AG20443 (cell line): ENCODE data around the gene CDKL1.
"Not testable (repeated sequence)": the region's sequence is repeated elsewhere in the genome, so short reads cannot be mapped to it uniquely, and the experiment has no call there.

ENCODE experiments used
- DNase-seq: peaks from one replicate; pipeline ENCODE4 v3.0.0; 2012; ENCODE audit warnings: low spot score, mixed read lengths

Gene CDKL1

DNA sequence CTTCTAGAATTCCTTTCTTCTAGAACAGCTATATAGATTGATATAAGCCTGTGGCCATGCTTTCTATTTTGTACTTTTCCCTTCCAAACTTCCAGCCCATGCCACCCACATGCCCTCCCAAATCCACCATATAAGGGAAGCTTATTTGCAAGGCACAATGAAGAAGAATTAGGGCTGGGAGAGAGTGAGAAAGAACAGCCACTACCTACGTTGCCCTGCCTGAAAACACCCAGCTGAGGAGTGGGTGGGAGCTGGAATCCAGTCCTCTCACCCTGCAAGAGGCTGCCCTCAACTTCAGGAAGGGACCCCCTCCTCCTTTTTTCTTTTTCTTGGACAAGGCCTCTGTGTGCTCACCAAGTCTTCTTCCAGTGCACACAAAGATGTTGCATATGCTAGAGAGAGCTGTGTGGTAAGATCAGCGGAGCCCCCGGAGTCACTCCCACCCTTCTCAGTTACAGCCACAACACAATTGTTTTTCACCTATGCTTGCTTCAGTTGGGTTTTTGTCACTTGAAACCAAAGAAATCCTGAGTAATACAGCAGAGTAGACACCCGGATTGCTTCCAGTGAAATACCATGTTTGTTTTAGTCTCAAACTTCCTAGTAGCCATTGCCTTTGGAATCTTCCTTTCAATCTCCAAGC lies 38.8 kb downstream of the CDKL1 start:
- no peak for DNase-seq

GRCh38 chr14:50357124-50357523 lies 39.6 kb downstream of the CDKL1 start:
- DNase-seq = no peak

DNA sequence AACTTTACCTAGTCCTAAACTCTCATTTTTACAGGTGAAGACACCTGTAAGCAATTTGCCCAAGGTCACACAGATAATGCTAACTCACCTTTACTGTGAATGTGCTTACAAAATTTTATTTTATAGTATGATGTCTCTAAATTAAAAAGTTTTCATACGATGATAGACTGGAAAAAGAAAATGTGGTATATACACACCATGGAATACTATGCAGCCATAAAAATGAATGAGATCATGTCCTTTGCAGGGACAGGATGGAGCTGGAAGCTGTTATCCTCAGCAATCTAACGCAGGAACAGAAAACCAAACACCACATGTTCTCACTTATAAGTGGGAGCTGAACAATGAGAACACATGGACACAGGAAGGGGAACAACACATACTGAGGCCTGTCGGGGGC lies 40.4 kb downstream of the CDKL1 start:
- not testable (repeated sequence) for DNase-seq

DNA sequence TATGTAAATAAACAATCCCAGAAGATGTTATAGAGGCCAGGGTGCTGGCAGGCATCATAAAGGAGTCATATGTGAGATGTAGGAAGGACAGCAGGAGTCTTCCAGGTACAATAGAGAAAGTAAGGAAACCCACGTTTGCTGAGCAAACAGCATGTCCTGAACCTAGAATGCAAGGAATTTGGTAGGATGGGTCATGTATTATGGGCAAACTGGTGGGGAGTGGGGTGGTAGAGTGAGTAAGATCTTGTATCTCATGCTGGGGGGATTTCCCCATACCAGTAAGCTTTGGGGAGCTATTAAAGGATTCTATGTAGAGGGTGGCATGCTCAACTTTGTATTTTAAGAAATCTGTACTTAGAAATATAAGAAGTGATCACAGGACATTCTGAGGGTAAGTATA lies 41.0 kb downstream of the CDKL1 start:
- no peak for DNase-seq

DNA sequence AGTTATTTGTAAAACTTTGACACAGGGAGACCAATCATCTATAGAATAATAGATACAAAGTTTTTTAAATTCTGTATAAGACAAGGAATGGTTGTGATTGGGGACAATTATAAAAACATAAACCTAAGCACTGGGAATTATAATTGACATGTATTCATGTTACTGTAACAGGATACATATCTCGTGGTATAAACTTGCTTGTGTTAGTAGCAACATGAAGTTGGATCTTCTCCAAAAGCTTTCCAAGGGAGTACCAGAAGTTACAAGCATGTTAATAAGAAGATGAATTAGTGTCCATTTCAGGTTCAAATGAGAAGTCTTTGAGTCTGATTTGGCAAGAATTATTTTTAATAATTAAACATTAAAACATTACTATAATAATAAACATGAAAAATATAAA lies 42.2 kb downstream of the CDKL1 start:
- DNase-seq = no peak

DNA sequence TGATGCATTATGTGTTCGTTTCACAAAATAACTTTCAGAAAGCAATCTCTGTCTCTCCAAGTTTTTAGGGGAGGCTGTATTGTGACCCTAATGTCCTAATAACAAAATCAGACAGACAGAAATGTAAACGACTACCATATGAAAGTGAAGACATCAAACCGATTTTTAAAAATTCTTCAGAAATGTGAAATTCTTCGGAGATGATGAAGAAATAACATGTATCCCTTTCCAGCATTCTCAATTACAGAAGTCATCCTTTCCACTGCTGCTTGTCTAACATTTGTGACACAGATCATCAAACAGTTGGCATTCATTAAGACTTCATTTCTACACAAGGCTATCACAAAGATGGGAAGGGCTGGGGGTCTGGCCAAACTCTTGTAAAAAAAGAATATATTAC lies 43.6 kb downstream of the CDKL1 start:
- DNase-seq = peak; percentile 30

DNA sequence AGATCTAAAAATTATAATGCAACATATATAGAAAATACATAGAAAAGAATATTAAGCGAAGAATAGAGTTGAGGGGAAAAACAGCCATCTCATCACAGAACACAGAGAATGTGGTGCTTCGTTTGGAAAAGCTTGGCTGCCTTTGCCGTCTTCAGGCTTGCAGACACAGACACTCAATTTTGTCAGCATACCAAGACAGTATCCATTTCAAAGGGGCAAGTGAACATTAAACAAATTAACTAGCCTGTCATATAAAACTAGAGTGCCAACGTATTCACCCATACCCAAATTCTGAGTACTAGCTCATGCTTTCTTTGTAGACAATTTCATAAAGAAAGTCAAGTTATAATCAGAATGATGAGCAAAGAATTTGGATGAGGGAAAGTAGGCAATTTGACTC lies 44.1 kb downstream of the CDKL1 start:
- no peak for DNase-seq

GRCh38 chr14:50350975-50351374 lies 45.7 kb downstream of the CDKL1 start:
- peak; percentile 24 for DNase-seq

DNA sequence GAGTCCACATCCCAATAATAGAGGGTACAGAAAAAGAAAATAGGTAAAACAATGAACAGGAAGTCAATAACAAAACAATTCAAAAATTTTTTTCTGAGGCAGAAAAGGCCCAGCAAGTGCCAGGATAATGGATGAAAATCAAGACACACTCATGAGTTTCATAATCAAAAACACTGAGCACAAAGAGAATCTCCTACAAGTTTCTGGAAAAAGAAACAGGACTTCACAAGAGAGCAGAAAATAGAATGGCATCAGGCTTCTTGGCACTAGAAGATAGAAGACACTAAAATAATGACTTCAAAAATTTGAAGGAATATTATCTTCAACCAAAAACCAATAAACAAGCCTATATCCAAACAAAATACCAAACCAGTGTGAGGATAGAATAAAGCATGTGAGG lies 47.7 kb downstream of the CDKL1 start:
- DNase-seq = no peak

DNA sequence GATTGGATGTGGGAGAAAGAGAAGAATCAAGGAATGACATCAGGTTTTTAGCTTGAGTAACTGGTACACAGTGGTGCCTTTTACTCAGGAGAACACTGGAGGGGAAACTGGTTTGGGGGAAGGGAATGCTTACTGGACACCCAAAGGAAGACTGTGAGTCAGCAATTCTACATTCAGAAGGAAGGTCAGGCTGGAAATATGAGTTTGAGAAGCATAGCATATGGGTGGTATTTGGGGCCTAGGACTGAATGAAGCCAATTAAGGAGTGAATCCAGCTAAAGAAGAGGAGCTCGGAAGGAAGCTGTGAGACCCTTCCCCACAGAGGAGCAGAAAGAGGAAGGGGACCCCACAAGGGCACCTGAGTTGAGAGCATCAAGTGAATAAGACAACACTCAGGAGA lies 49.2 kb downstream of the CDKL1 start:
- peak; percentile 43 for DNase-seq

GRCh38 chr14:50345846-50346422 lies 50.7 kb downstream of the CDKL1 start:
- DNase-seq = no peak

DNA sequence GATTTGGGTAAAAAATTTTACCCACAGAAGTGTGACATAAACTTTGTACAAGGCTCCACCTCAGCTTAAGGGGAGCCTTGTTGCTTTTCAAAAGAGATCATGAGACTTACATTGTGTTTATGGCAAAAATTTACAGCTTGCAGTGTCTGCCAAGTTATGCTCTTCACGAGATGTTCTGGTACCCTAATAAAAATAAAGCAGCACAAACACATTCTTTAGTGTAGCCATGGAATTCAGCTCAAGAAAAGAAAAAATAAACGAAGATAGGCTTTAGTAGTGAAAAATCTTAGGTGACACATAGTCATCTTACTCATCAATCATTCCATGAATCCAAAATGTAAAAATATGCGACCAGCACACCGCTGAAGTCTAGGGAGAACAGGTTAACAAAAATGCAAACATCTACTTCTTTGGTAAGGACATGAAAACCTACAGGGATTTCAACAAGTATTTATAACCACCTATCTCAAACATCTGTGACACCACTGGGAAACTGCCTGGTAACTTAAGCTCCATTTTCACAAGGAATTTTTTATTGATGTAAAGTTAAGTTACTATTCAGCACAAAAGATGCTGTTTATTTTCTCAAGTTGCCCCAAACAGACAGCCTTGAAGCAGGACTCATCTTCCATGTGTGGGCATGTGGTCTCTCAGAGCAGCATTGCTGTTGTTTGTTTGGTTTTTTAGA lies 51.7 kb downstream of the CDKL1 start:
- no peak for DNase-seq

GRCh38 chr14:50344116-50344775 lies 52.4 kb downstream of the CDKL1 start:
- no peak for DNase-seq

- DNase-seq = no peak
These were observed 53.2 kb downstream of the CDKL1 start for GRCh38 chr14:50343434-50343833.

GRCh38 chr14:50342221-50343078 lies 54.2 kb downstream of the CDKL1 start:
- DNase-seq = peak; percentile 87

GRCh38 chr14:50340963-50341362 lies 55.7 kb downstream of the CDKL1 start:
- DNase-seq = no peak

DNA sequence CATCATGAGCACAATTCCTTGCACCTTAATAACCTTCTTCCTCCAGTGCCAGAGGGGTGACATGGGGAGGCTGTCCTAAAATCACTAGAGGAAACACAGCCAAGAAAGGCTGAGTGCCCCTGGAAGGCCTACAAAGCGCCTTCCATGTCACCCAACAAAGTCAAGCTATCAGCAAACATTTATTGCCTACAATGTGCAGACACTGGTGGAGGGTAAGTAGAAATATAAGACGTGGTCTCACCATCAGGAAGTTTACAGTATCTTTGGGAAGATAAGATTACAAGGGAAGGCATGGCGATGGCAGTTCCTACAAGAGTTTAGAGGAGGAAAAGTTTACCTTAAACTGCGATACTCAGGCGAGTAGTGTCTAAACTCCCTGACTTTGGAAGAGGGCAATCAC lies 56.6 kb downstream of the CDKL1 start:
- no peak for DNase-seq

- no peak for DNase-seq
These were observed 57.4 kb downstream of the CDKL1 start for GRCh38 chr14:50339178-50339804.

DNA sequence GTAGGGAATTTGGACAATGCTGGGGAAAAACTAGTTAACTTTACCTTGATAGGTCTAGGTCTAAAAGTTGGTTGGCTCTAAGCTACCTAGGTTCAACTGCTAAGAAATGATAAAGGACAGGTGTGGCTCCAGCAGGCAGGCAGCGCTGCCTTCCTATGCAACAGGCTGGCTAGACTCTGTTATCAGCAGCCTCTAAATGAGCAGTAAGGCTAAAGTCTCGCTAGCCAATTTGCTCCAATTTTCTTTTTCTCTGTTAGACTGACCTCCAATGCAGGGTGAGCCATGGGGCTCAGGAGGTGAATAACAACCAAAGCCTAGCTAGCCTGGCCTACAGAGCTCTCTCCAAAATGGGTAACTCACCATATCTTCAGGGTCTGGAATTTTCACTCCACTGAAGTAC lies 58.1 kb downstream of the CDKL1 start:
- no peak for DNase-seq

DNA sequence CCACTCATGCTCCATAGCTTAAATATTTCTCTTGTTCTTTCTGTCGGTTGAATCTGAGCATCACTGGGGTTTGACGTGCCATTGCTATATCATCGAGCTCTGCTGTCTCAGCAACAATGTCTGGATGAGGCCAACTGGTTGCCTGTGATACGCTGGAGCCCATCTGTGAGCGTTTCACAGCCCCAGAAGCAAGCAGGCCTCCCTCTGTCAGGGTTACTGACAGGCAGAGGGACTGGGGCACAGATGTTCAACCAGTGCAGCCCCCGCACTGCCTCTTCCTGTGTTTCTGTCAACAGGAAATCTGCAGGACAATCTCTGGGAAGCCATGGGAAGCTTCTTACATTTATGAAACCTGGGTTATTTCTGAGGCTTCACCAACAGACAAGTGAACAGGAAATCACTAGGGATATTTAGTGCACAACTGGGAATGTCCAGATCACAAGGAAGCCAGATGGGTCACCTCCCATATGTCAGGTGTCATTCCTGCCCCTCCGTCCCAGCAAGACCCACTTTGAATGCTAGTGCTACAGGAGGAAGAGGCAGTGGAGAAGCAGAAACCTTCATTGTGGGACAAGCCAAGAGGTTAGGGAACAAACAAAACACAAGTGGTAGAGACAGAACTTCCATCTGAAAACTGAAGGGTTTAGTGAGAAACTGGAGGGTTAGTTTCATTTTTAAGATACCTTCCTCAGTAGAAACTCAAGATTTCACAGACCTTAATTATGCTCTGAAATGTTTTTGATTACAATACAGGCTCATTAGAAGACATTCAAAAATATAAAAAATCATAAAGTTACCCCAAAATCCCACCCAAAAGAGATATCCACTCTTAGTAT lies 60.5 kb downstream of the CDKL1 start:
- DNase-seq = peak; percentile 34

DNA sequence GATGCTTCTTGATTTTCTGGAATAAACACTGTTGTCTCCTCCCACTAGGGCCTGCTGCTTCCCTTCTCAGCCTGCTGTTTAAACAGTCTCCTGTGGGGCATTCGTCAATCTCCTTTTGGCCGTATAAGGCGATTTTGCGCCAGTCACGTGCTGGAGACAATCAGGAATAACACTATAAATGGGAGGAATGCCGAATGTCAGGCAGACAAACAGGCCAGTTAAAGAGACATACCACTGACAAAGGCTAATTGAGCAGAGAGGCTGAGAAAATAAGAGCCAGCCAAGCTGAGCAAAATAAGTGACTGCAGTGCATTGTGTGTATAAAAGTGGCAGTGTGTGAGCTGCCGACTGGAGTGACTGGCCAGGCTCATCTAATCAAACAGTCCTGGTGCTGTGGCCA lies 61.3 kb downstream of the CDKL1 start:
- DNase-seq = peak; percentile 46
